ENCODE data around the gene SIGLEC10. TPM values are rescaled to one million over a fixed set of nuclear protein-coding genes. Genes with fewer than 3 reads are reported as not detected.

The SIGLEC10 gene
- total RNA-seq, 1 donor from 2014 or later, result not detected

DNA sequence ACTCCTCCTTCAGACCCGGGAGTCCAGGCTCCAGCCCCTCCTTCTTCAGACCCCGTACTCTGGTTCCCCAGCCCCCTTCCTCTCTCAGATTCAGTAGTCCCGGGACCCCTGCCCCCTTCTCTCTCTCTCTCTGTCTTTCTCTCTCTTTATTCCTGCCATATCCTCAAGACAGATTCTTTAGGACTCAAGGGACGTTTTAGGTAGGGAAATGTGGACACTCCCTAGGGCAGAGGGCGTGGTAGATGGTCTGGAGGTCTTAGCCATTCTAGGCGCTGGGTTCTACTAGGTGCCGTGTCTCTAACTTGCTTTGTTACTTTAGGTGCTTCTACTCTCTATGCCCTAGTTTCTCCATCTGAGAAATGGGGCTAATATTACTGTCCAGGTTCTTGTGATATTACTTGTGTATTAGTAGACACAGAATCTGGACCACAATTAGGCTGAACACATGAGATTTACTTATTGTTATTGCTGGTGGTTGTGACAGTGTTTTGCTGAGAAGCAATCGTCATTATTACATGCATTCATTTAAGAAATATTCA, 26.3 kb downstream of the SIGLEC10 start:
- no peaks in the 10 kb centered on the region for H3K36me3 Mint-ChIP-seq
- H3K27ac Mint-ChIP-seq, result no peak overlapping the region

DNA sequence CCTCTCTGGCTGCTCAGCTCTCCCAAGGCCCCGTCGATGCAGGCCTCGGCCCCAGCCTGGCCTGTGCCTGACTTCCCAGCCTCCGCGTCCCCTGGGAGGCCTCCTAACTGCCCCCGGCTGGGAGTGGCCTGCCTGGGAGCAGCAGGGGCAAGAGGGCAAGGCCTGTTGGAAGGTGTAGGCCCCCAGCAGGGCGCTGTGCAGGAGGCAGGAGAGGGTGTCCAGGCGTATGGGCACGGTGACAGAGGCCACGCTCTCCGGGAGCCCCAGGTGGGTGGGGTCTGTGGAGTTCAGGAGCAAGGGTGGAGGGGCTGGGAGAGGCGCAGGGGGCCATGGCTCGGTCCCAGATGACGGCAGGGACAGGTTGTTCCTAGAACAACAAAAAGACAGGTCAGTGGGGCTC, 28.3 kb downstream of the SIGLEC10 start:
- no peak for DNase-seq (ENCODE audit: extremely low spot score, unreplicated experiment)
- Mint-ChIP-seq H3K27ac (no peak overlapping the region), H3K4me3 (no peak overlapping the region), H3K9me3 (peaks cover 3% of the 10 kb centered on the region), H3K27me3 (no peaks in the 10 kb centered on the region), H3K4me1 (ENCODE audit: unreplicated experiment) (peaks cover 14% of the 10 kb centered on the region), H3K36me3 (no peaks in the 10 kb centered on the region)
- TF ChIP-seq, protein P1, sequence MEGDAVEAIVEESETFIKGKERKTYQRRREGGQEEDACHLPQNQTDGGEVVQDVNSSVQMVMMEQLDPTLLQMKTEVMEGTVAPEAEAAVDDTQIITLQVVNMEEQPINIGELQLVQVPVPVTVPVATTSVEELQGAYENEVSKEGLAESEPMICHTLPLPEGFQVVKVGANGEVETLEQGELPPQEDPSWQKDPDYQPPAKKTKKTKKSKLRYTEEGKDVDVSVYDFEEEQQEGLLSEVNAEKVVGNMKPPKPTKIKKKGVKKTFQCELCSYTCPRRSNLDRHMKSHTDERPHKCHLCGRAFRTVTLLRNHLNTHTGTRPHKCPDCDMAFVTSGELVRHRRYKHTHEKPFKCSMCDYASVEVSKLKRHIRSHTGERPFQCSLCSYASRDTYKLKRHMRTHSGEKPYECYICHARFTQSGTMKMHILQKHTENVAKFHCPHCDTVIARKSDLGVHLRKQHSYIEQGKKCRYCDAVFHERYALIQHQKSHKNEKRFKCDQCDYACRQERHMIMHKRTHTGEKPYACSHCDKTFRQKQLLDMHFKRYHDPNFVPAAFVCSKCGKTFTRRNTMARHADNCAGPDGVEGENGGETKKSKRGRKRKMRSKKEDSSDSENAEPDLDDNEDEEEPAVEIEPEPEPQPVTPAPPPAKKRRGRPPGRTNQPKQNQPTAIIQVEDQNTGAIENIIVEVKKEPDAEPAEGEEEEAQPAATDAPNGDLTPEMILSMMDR (conservative IDR thresholded peaks at IDR 0.05), result no peak

More for the DNA sequence above, 26.3 kb downstream of the SIGLEC10 start:
- no peak for DNase-seq (ENCODE audit: extremely low spot score, unreplicated experiment)
- H3K4me1 Mint-ChIP-seq (ENCODE audit: unreplicated experiment), result peaks cover 19% of the 10 kb centered on the region
- peaks cover 5% of the 10 kb centered on the region for H3K9me3 Mint-ChIP-seq
- peak overlapping the region; percentile 58 for H3K4me3 Mint-ChIP-seq
- H3K27me3 Mint-ChIP-seq, result no peaks in the 10 kb centered on the region
- TF ChIP-seq, protein P1 (conservative IDR thresholded peaks at IDR 0.05), result no peak

GRCh38 chr19:51387924-51388389, 29.5 kb downstream of the SIGLEC10 start, which contains the start of gene LIM2:
Gene LIM2 (minus strand): TSS chr19:51387974. CDS start chr19:51387443, 531 bp downstream.
- peaks cover 10% of the 10 kb centered on the region for H3K4me1 Mint-ChIP-seq (ENCODE audit: unreplicated experiment)
- peak within 1 kb of the TSS; percentile 49 for H3K4me3 Mint-ChIP-seq
- TF ChIP-seq, protein P1 (conservative IDR thresholded peaks at IDR 0.05), result no peak
- peak within 1 kb of the TSS; percentile 36 for H3K27ac Mint-ChIP-seq
- DNase-seq (ENCODE audit: extremely low spot score, unreplicated experiment), result no peak
- H3K36me3 Mint-ChIP-seq, result no peaks in the 10 kb centered on the region
- no peaks in the 10 kb centered on the region for H3K9me3 Mint-ChIP-seq
- no peaks in the 10 kb centered on the region for H3K27me3 Mint-ChIP-seq

DNA sequence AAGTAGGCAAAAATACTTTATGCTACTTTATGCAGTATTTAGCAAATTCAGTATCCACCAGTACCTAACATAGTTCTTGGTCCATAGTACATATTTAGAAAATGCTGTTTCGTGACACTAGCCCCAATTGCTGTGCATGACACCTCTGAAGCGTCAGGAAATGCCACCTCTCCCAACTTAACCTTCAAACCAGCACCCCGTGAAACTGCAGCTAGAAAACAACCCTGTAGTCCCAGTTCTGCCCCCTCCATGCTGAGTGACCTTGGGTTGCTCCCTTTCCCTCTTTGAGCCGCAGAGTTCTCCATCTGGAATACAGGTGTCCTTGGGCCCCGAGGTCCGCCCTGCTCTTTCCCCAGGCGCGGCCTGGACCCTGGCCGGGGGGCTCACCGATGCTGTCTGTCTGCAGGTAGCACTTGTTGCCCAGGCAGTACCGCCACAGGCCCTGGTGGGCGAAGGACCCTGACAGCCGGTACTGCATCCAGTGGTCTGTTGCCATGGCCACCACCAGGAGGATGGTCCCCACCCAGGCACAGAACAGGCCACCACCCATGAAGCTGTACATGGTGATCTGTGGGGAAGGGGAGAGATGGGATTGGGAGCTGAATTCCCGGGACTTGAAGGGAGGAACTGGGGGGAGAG, 30.4 kb downstream of the SIGLEC10 start:
- H3K36me3 Mint-ChIP-seq, result no peaks in the 10 kb centered on the region
- H3K27ac Mint-ChIP-seq, result no peak overlapping the region
- H3K9me3 Mint-ChIP-seq, result no peaks in the 10 kb centered on the region
- no peaks in the 10 kb centered on the region for H3K27me3 Mint-ChIP-seq
- no peak overlapping the region for H3K4me3 Mint-ChIP-seq
- TF ChIP-seq, protein P1 (conservative IDR thresholded peaks at IDR 0.05), result no peak
- no peak for DNase-seq (ENCODE audit: extremely low spot score, unreplicated experiment)
- peaks cover 10% of the 10 kb centered on the region for H3K4me1 Mint-ChIP-seq (ENCODE audit: unreplicated experiment)

- H3K36me3 Mint-ChIP-seq, result no peaks in the 10 kb centered on the region
- H3K27me3 Mint-ChIP-seq, result peaks cover 3% of the 10 kb centered on the region
- DNase-seq (ENCODE audit: extremely low spot score, unreplicated experiment), result no peak
- no peaks in the 10 kb centered on the region for H3K9me3 Mint-ChIP-seq
- TF ChIP-seq, protein P1 (conservative IDR thresholded peaks at IDR 0.05), result no peak
- H3K27ac Mint-ChIP-seq, result no peak overlapping the region
- H3K4me1 Mint-ChIP-seq (ENCODE audit: unreplicated experiment), result no peaks in the 10 kb centered on the region
- H3K4me3 Mint-ChIP-seq, result no peak overlapping the region
These were observed 35.4 kb downstream of the SIGLEC10 start for GRCh38 chr19:51382004-51382403.

Measured in type B pancreatic cell (in vitro differentiated cells).